Fibroblast of skin of back (primary cell): Measurements from ENCODE around the gene KIF13A. TPM values are rescaled to one million over a fixed set of nuclear protein-coding genes. Genes with fewer than 3 reads are reported as not detected.
"Not testable (repeated sequence)": the region's sequence is repeated elsewhere in the genome, so short reads cannot be mapped to it uniquely, and the experiment has no call there.

Experiments used
- DNase-seq: peaks from one replicate; pipeline ENCODE4 v3.0.0-alpha.2; 2013
- polyA plus RNA-seq, 2 experiments: library from polyadenylated mRNA; unstranded; fragments of 120-200 nt; gene quantifications; one replicate each; pipeline ENCODE4 v1.2.1, GENCODE V29; 2013; ENCODE audit not compliant: insufficient read length in 2 of 2

Gene KIF13A
- 30.7 TPM for polyA plus RNA-seq (2013, experiment 1 of 2; ENCODE audit: insufficient read length)
- 39.1 TPM for polyA plus RNA-seq (2013, experiment 2 of 2; ENCODE audit: insufficient read length)

- DNase-seq: no peak
Observed at GRCh38 chr6:17987447-17987696, at the start of gene KIF13A. Gene KIF13A (minus strand): TSS chr6:17987635. CDS start chr6:17987463, 172 bp downstream.

GRCh38 chr6:18036781-18037180 lies 49.3 kb upstream of the KIF13A start:
- DNase-seq: no peak

- no peak for DNase-seq
Observed at GRCh38 chr6:18035330-18035854, 48.0 kb upstream of the KIF13A start.

GRCh38 chr6:18034798-18035202 lies 47.4 kb upstream of the KIF13A start:
- DNase-seq: no peak

GRCh38 chr6:18031680-18032256 lies 44.3 kb upstream of the KIF13A start:
- DNase-seq: no peak

GRCh38 chr6:18031189-18031588 lies 43.8 kb upstream of the KIF13A start:
- DNase-seq: no peak

- no peak for DNase-seq
Observed at GRCh38 chr6:18028332-18028731, 40.9 kb upstream of the KIF13A start.

GRCh38 chr6:18025596-18025995 lies 38.2 kb upstream of the KIF13A start:
- peak; percentile 18 for DNase-seq

- no peak for DNase-seq
Observed at GRCh38 chr6:18024876-18025275, 37.4 kb upstream of the KIF13A start.

- DNase-seq: no peak
Observed at GRCh38 chr6:18023891-18024290, 36.5 kb upstream of the KIF13A start.

GRCh38 chr6:18022398-18023231 lies 35.2 kb upstream of the KIF13A start:
- peak; percentile 87 for DNase-seq

- DNase-seq: peak; percentile 22
Observed at GRCh38 chr6:18021166-18021850, 33.9 kb upstream of the KIF13A start.

GRCh38 chr6:18020545-18020944 lies 33.1 kb upstream of the KIF13A start:
- DNase-seq: not testable (repeated sequence)

- DNase-seq: no peak
Observed at GRCh38 chr6:18019539-18020534, 32.4 kb upstream of the KIF13A start.

- not testable (repeated sequence) for DNase-seq
Observed at GRCh38 chr6:18019133-18019532, 31.7 kb upstream of the KIF13A start.

GRCh38 chr6:18016698-18017097 lies 29.3 kb upstream of the KIF13A start:
- no peak for DNase-seq

- no peak for DNase-seq
Observed at GRCh38 chr6:18016133-18016532, 28.7 kb upstream of the KIF13A start.

- no peak for DNase-seq
Observed at GRCh38 chr6:18011287-18011686, 23.9 kb upstream of the KIF13A start.

GRCh38 chr6:18010540-18010939 lies 23.1 kb upstream of the KIF13A start:
- not testable (repeated sequence) for DNase-seq

- no peak for DNase-seq
Observed at GRCh38 chr6:18004256-18004985, 17.0 kb upstream of the KIF13A start.

- DNase-seq: no peak
Observed at GRCh38 chr6:17999425-17999824, 12.0 kb upstream of the KIF13A start.
